ENCODE measurements around the gene ARHGAP26.

The ARHGAP26 gene

GRCh38 chr5:143072734-143073133, 302.6 kb downstream of the ARHGAP26 start:
- TF ChIP-seq POLR2AphosphoS5 (IDR thresholded peaks at IDR 0.05; ENCODE audit: low read depth, low read length) (no peak), FOXP2 (optimal IDR thresholded peaks at IDR 0.05; ENCODE audit: borderline replicate concordance, extremely low read depth, extremely low read length, insufficient read depth) (no peak), REST (IDR thresholded peaks at IDR 0.05; ENCODE audit: insufficient read depth in 1 of 2, low read depth in 2 of 2, low read length in 2 of 2) (no peak), SIN3A (IDR thresholded peaks at IDR 0.05; ENCODE audit: borderline replicate concordance, insufficient read depth, low read length) (no peak), TAF1 (IDR thresholded peaks at IDR 0.05; ENCODE audit: borderline replicate concordance, insufficient read depth, low read length) (no peak)

- TF ChIP-seq FOXP2 (optimal IDR thresholded peaks at IDR 0.05; ENCODE audit: borderline replicate concordance, extremely low read depth, extremely low read length, insufficient read depth) = no peak
Observed at GRCh38 chr5:143073766-143074165, 303.6 kb downstream of the ARHGAP26 start.

GRCh38 chr5:143074414-143074996, 304.3 kb downstream of the ARHGAP26 start:
- no peak for TF ChIP-seq TAF1 (IDR thresholded peaks at IDR 0.05; ENCODE audit: borderline replicate concordance, insufficient read depth, low read length)
- TF ChIP-seq FOXP2 (optimal IDR thresholded peaks at IDR 0.05; ENCODE audit: borderline replicate concordance, extremely low read depth, extremely low read length, insufficient read depth) = no peak
- TF ChIP-seq REST (IDR thresholded peaks at IDR 0.05; ENCODE audit: insufficient read depth in 1 of 2, low read depth in 2 of 2, low read length in 2 of 2) = no peak
- no peak for TF ChIP-seq SIN3A (IDR thresholded peaks at IDR 0.05; ENCODE audit: borderline replicate concordance, insufficient read depth, low read length)
- no peak for TF ChIP-seq POLR2AphosphoS5 (IDR thresholded peaks at IDR 0.05; ENCODE audit: low read depth, low read length)

- TF ChIP-seq TAF1 (IDR thresholded peaks at IDR 0.05; ENCODE audit: borderline replicate concordance, insufficient read depth, low read length) (no peak), POLR2AphosphoS5 (IDR thresholded peaks at IDR 0.05; ENCODE audit: low read depth, low read length) (no peak), FOXP2 (optimal IDR thresholded peaks at IDR 0.05; ENCODE audit: borderline replicate concordance, extremely low read depth, extremely low read length, insufficient read depth) (no peak), SIN3A (IDR thresholded peaks at IDR 0.05; ENCODE audit: borderline replicate concordance, insufficient read depth, low read length) (no peak), REST (IDR thresholded peaks at IDR 0.05; ENCODE audit: insufficient read depth in 1 of 2, low read depth in 2 of 2, low read length in 2 of 2) (no peak)
Observed at GRCh38 chr5:143076377-143076776, 306.2 kb downstream of the ARHGAP26 start.

GRCh38 chr5:143077453-143078103, 307.4 kb downstream of the ARHGAP26 start:
- no peak for TF ChIP-seq POLR2AphosphoS5 (IDR thresholded peaks at IDR 0.05; ENCODE audit: low read depth, low read length)
- TF ChIP-seq REST (IDR thresholded peaks at IDR 0.05; ENCODE audit: insufficient read depth in 1 of 2, low read depth in 2 of 2, low read length in 2 of 2) = no peak
- no peak for TF ChIP-seq FOXP2 (optimal IDR thresholded peaks at IDR 0.05; ENCODE audit: borderline replicate concordance, extremely low read depth, extremely low read length, insufficient read depth)
- no peak for TF ChIP-seq SIN3A (IDR thresholded peaks at IDR 0.05; ENCODE audit: borderline replicate concordance, insufficient read depth, low read length)
- no peak for TF ChIP-seq TAF1 (IDR thresholded peaks at IDR 0.05; ENCODE audit: borderline replicate concordance, insufficient read depth, low read length)

Measured in PFSK-1 (cell line).